Measurements from ENCODE around the gene SYT10.

SYT10 gene

GRCh38 chr12:33476058-33476457, 36.4 kb upstream of the SYT10 start:
- Histone ChIP-seq H3K56ac (ENCODE audit: low read length) (no peak overlapping the region), H2BK5ac (ENCODE audit: low read length) (no peak overlapping the region), H4K8ac (ENCODE audit: low read depth, low read length) (no peak overlapping the region), H2BK120ac (ENCODE audit: low read depth, low read length) (no peak overlapping the region), H2BK15ac (replicated peaks; ENCODE audit: low read depth) (no peak overlapping the region), H3K27me3 (ENCODE audit: insufficient read depth, low read length, poor library complexity) (no peaks in the 10 kb centered on the region), H3K27ac (ENCODE audit: low read depth, low read length) (no peak overlapping the region), H3K23ac (ENCODE audit: low read length) (no peak overlapping the region), H3K79me2 (ENCODE audit: control insufficient read depth, insufficient read depth, low read length) (no peaks in the 10 kb centered on the region), H3K79me1 (ENCODE audit: low read length) (no peaks in the 10 kb centered on the region), H3K9ac (ENCODE audit: low read length) (no peak overlapping the region), H3K4me2 (ENCODE audit: low read length) (no peak overlapping the region), H3K36me3 (ENCODE audit: control insufficient read depth, insufficient read depth, low read length) (no peaks in the 10 kb centered on the region), H3K4me1 (ENCODE audit: control insufficient read depth, low read depth, low read length) (no peaks in the 10 kb centered on the region), H3K4me3 (ENCODE audit: low read length) (no peak overlapping the region), H2AK5ac (ENCODE audit: low read length) (no peak overlapping the region), H3K18ac (ENCODE audit: low read length) (no peak overlapping the region), H4K5ac (ENCODE audit: low read length) (no peak overlapping the region), H3K4ac (ENCODE audit: low read depth, low read length) (no peak overlapping the region)
- no peak for DNase-seq
- WGBS (ENCODE audit: extremely low coverage, insufficient coverage, low lambda C conversion rate), result no CpG with 5 or more reads among the region's 1 CpG

- WGBS (ENCODE audit: extremely low coverage, insufficient coverage, low lambda C conversion rate), result no CpG with 5 or more reads among the region's 1 CpG
- Histone ChIP-seq H4K5ac (ENCODE audit: low read length) (no peak overlapping the region), H3K4ac (ENCODE audit: low read depth, low read length) (no peak overlapping the region), H3K36me3 (ENCODE audit: control insufficient read depth, insufficient read depth, low read length) (no peaks in the 10 kb centered on the region), H3K4me2 (ENCODE audit: low read length) (no peak overlapping the region), H3K23ac (ENCODE audit: low read length) (no peak overlapping the region), H2BK15ac (replicated peaks; ENCODE audit: low read depth) (no peak overlapping the region), H3K27ac (ENCODE audit: low read depth, low read length) (no peak overlapping the region), H2BK120ac (ENCODE audit: low read depth, low read length) (no peak overlapping the region), H3K79me1 (ENCODE audit: low read length) (no peaks in the 10 kb centered on the region), H2BK5ac (ENCODE audit: low read length) (no peak overlapping the region), H3K56ac (ENCODE audit: low read length) (no peak overlapping the region), H3K79me2 (ENCODE audit: control insufficient read depth, insufficient read depth, low read length) (no peaks in the 10 kb centered on the region), H4K8ac (ENCODE audit: low read depth, low read length) (no peak overlapping the region), H3K27me3 (ENCODE audit: insufficient read depth, low read length, poor library complexity) (no peaks in the 10 kb centered on the region), H3K4me1 (ENCODE audit: control insufficient read depth, low read depth, low read length) (no peaks in the 10 kb centered on the region), H3K4me3 (ENCODE audit: low read length) (no peak overlapping the region), H3K18ac (ENCODE audit: low read length) (no peak overlapping the region), H3K9ac (ENCODE audit: low read length) (no peak overlapping the region), H2AK5ac (ENCODE audit: low read length) (no peak overlapping the region)
- no peak for DNase-seq
These were observed 32.7 kb upstream of the SYT10 start for GRCh38 chr12:33472299-33472698.

GRCh38 chr12:33455096-33455495, 15.5 kb upstream of the SYT10 start:
- Histone ChIP-seq H2BK15ac (replicated peaks; ENCODE audit: low read depth) (no peak overlapping the region), H3K4me2 (ENCODE audit: low read length) (no peak overlapping the region), H3K4me1 (ENCODE audit: control insufficient read depth, low read depth, low read length) (no peaks in the 10 kb centered on the region), H3K9ac (ENCODE audit: low read length) (no peak overlapping the region), H3K79me1 (ENCODE audit: low read length) (no peaks in the 10 kb centered on the region), H2BK5ac (ENCODE audit: low read length) (no peak overlapping the region), H2AK5ac (ENCODE audit: low read length) (no peak overlapping the region), H3K36me3 (ENCODE audit: control insufficient read depth, insufficient read depth, low read length) (no peaks in the 10 kb centered on the region), H4K8ac (ENCODE audit: low read depth, low read length) (no peak overlapping the region), H3K4me3 (ENCODE audit: low read length) (no peak overlapping the region), H3K4ac (ENCODE audit: low read depth, low read length) (no peak overlapping the region), H3K18ac (ENCODE audit: low read length) (no peak overlapping the region), H4K5ac (ENCODE audit: low read length) (no peak overlapping the region), H3K27ac (ENCODE audit: low read depth, low read length) (no peak overlapping the region), H2BK120ac (ENCODE audit: low read depth, low read length) (no peak overlapping the region), H3K56ac (ENCODE audit: low read length) (no peak overlapping the region), H3K23ac (ENCODE audit: low read length) (no peak overlapping the region), H3K27me3 (ENCODE audit: insufficient read depth, low read length, poor library complexity) (no peaks in the 10 kb centered on the region), H3K79me2 (ENCODE audit: control insufficient read depth, insufficient read depth, low read length) (no peaks in the 10 kb centered on the region)
- no peak for DNase-seq
- WGBS (ENCODE audit: extremely low coverage, insufficient coverage, low lambda C conversion rate), result no CpG with 5 or more reads among the region's 1 CpG

GRCh38 chr12:33450480-33450879, 10.9 kb upstream of the SYT10 start:
- H3K36me3 ChIP-seq (ENCODE audit: control insufficient read depth, insufficient read depth, low read length), result no peaks in the 10 kb centered on the region
- no peak overlapping the region for H4K8ac ChIP-seq (ENCODE audit: low read depth, low read length)
- no CpG with 5 or more reads among the region's 3 CpGs for WGBS (ENCODE audit: extremely low coverage, insufficient coverage, low lambda C conversion rate)
- H3K23ac ChIP-seq (ENCODE audit: low read length), result no peak overlapping the region
- H2AK5ac ChIP-seq (ENCODE audit: low read length), result no peak overlapping the region
- no peak overlapping the region for H3K56ac ChIP-seq (ENCODE audit: low read length)
- H3K4me1 ChIP-seq (ENCODE audit: control insufficient read depth, low read depth, low read length), result no peaks in the 10 kb centered on the region
- no peaks in the 10 kb centered on the region for H3K27me3 ChIP-seq (ENCODE audit: insufficient read depth, low read length, poor library complexity)
- H4K5ac ChIP-seq (ENCODE audit: low read length), result no peak overlapping the region
- no peaks in the 10 kb centered on the region for H3K79me2 ChIP-seq (ENCODE audit: control insufficient read depth, insufficient read depth, low read length)
- no peak overlapping the region for H3K27ac ChIP-seq (ENCODE audit: low read depth, low read length)
- H3K4me3 ChIP-seq (ENCODE audit: low read length), result no peak overlapping the region
- no peak overlapping the region for H2BK15ac ChIP-seq (replicated peaks; ENCODE audit: low read depth)
- H3K18ac ChIP-seq (ENCODE audit: low read length), result no peak overlapping the region
- no peak overlapping the region for H3K4ac ChIP-seq (ENCODE audit: low read depth, low read length)
- no peaks in the 10 kb centered on the region for H3K79me1 ChIP-seq (ENCODE audit: low read length)
- H3K4me2 ChIP-seq (ENCODE audit: low read length), result no peak overlapping the region
- no peak overlapping the region for H2BK120ac ChIP-seq (ENCODE audit: low read depth, low read length)
- H3K9ac ChIP-seq (ENCODE audit: low read length), result no peak overlapping the region
- no peak for DNase-seq
- H2BK5ac ChIP-seq (ENCODE audit: low read length), result no peak overlapping the region

GRCh38 chr12:33440477-33440876, 858 bp upstream of the SYT10 start:
- Histone ChIP-seq H2BK120ac (ENCODE audit: low read depth, low read length) (no peak overlapping the region), H3K4me2 (ENCODE audit: low read length) (no peak overlapping the region), H3K4me3 (ENCODE audit: low read length) (no peak overlapping the region), H3K27ac (ENCODE audit: low read depth, low read length) (no peak overlapping the region), H2BK15ac (replicated peaks; ENCODE audit: low read depth) (no peak overlapping the region), H3K79me2 (ENCODE audit: control insufficient read depth, insufficient read depth, low read length) (no peaks in the 10 kb centered on the region), H3K4me1 (ENCODE audit: control insufficient read depth, low read depth, low read length) (no peaks in the 10 kb centered on the region), H3K9ac (ENCODE audit: low read length) (no peak overlapping the region), H3K79me1 (ENCODE audit: low read length) (no peaks in the 10 kb centered on the region), H3K4ac (ENCODE audit: low read depth, low read length) (no peak overlapping the region), H2AK5ac (ENCODE audit: low read length) (no peak overlapping the region), H3K56ac (ENCODE audit: low read length) (no peak overlapping the region), H3K23ac (ENCODE audit: low read length) (no peak overlapping the region), H3K36me3 (ENCODE audit: control insufficient read depth, insufficient read depth, low read length) (no peaks in the 10 kb centered on the region), H3K18ac (ENCODE audit: low read length) (no peak overlapping the region), H4K5ac (ENCODE audit: low read length) (no peak overlapping the region), H2BK5ac (ENCODE audit: low read length) (no peak overlapping the region), H4K8ac (ENCODE audit: low read depth, low read length) (no peak overlapping the region), H3K27me3 (ENCODE audit: insufficient read depth, low read length, poor library complexity) (peaks cover 17% of the 10 kb centered on the region)
- DNase-seq, result no peak
- no CpG with 5 or more reads among the region's 9 CpGs for WGBS (ENCODE audit: extremely low coverage, insufficient coverage, low lambda C conversion rate)

- DNase-seq, result peak; percentile 40
- H3K9ac ChIP-seq (ENCODE audit: low read length), result peak overlapping the region; percentile 62
- H3K36me3 ChIP-seq (ENCODE audit: control insufficient read depth, insufficient read depth, low read length), result no peaks in the 10 kb centered on the region
These were observed 600 bp downstream of the SYT10 start for GRCh38 chr12:33438851-33439586.

More at GRCh38 chr12:33438851-33439586, 600 bp downstream of the SYT10 start:
- H3K79me2 ChIP-seq (ENCODE audit: control insufficient read depth, insufficient read depth, low read length), result no peaks in the 10 kb centered on the region
- no CpG with 5 or more reads among the region's 68 CpGs for WGBS (ENCODE audit: extremely low coverage, insufficient coverage, low lambda C conversion rate)
- no peak overlapping the region for H3K23ac ChIP-seq (ENCODE audit: low read length)
- H2BK5ac ChIP-seq (ENCODE audit: low read length), result no peak overlapping the region
- peaks cover 17% of the 10 kb centered on the region for H3K27me3 ChIP-seq (ENCODE audit: insufficient read depth, low read length, poor library complexity)
- peak overlapping the region; percentile 78 for H3K56ac ChIP-seq (ENCODE audit: low read length)
- no peaks in the 10 kb centered on the region for H3K79me1 ChIP-seq (ENCODE audit: low read length)
- no peaks in the 10 kb centered on the region for H3K4me1 ChIP-seq (ENCODE audit: control insufficient read depth, low read depth, low read length)
- no peak overlapping the region for H2AK5ac ChIP-seq (ENCODE audit: low read length)
- no peak overlapping the region for H3K27ac ChIP-seq (ENCODE audit: low read depth, low read length)
- H4K5ac ChIP-seq (ENCODE audit: low read length), result no peak overlapping the region
- no peak overlapping the region for H2BK120ac ChIP-seq (ENCODE audit: low read depth, low read length)
- no peak overlapping the region for H3K18ac ChIP-seq (ENCODE audit: low read length)
- H2BK15ac ChIP-seq (replicated peaks; ENCODE audit: low read depth), result no peak overlapping the region
- peak overlapping the region; percentile 36 for H3K4me3 ChIP-seq (ENCODE audit: low read length)
- H4K8ac ChIP-seq (ENCODE audit: low read depth, low read length), result no peak overlapping the region
- H3K4ac ChIP-seq (ENCODE audit: low read depth, low read length), result no peak overlapping the region
- H3K4me2 ChIP-seq (ENCODE audit: low read length), result peak overlapping the region; percentile 54
